ENCODE results near the gene DYNLL1. TPM values are rescaled to one million over a fixed set of nuclear protein-coding genes. Genes with fewer than 3 reads are reported as not detected.

The DYNLL1 gene
- total RNA-seq, 4 donors from 2014 or later, result 179 to 271 (median 229) TPM

GRCh38 chr12:120498870-120499515 is 3.1 kb downstream of the DYNLL1 start:
- H3K4me3 ChIP-seq, result no peak overlapping the region
- peak overlapping the region in 2 of 4 donors; percentile 95 for H3K27ac ChIP-seq
- H3K4me1 ChIP-seq, result peaks cover 0 to 32% (median 10%) of the 10 kb centered on the region in 3 donors
- H3K27me3 ChIP-seq, result no peaks in the 10 kb centered on the region
- 75 to 85% methylated on average over 2 to 3 of the region's 3 CpGs for WGBS, 2 donors (ENCODE audit: low coverage in 1 of 2)
- ATAC-seq, result no peak
- no peaks in the 10 kb centered on the region for H3K9me3 ChIP-seq
- TF ChIP-seq POLR2A (IDR thresholded peaks at IDR 0.05), result no peak
- TF ChIP-seq CTCF (IDR thresholded peaks at IDR 0.05), result no peak
- TF ChIP-seq EP300 (IDR thresholded peaks at IDR 0.05), result no peak
- TF ChIP-seq POLR2AphosphoS5 (IDR thresholded peaks at IDR 0.05), result no peak
- H3K36me3 ChIP-seq, result peaks cover 0 to 36% of the 10 kb centered on the region in 2 donors

DNA sequence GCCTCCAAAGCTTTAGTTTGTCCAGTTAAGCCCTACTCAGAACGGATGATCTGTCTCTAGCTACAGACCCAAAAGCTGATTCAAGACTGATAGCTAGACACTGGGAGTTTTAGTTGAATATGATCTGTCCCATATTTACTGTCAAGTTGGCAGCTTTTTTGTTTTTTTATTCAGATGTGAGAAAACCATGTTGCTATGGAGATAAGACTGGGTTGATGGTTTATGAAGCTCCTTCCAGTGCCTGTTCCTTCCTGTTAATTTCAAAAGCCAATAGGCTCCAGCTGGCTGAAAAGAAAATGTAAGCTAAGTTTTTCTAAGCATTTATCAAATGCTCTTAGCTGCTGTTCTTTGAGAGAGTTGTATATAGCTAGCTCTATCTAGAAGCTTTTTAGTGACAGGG is 4.7 kb downstream of the DYNLL1 start:
- Histone ChIP-seq H3K27ac (peak overlapping the region in 1 of 4 donors; percentile 24), H3K4me1 (peaks cover 0 to 21% (median 10%) of the 10 kb centered on the region in 3 donors), H3K36me3 (peaks cover 0 to 52% of the 10 kb centered on the region in 2 donors), H3K4me3 (no peak overlapping the region), H3K9me3 (no peaks in the 10 kb centered on the region), H3K27me3 (no peaks in the 10 kb centered on the region)
- TF ChIP-seq CTCF (IDR thresholded peaks at IDR 0.05), result no peak
- no peak for TF ChIP-seq POLR2A (IDR thresholded peaks at IDR 0.05)
- TF ChIP-seq EP300 (IDR thresholded peaks at IDR 0.05), result no peak
- TF ChIP-seq POLR2AphosphoS5 (IDR thresholded peaks at IDR 0.05), result no peak
- WGBS, 2 donors (ENCODE audit: low coverage in 1 of 2), result 57 to 63% methylated on average over 1 of the region's 1 CpG
- no peak for ATAC-seq

DNA sequence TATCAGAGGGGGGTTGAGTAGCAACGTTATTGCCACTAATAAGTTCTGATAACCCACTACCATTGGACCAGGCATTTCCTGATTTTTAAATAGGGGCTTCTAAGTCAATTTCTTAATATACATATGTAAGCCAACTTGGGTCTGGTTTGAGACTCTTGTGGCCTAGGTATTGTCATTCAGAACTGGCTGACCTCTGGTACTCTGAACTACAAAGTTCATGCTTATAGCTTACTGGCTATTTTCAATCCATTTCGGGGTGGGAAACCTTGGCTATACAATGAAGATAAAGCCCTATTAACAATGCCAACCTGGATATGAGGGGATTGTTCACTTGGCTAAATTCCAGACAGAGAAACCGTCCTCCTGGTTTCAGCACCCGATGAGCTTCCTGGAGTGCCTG is 8.7 kb downstream of the DYNLL1 start:
- Histone ChIP-seq H3K27me3 (no peaks in the 10 kb centered on the region), H3K9me3 (no peaks in the 10 kb centered on the region), H3K27ac (no peak overlapping the region), H3K4me1 (no peaks in the 10 kb centered on the region), H3K36me3 (peaks cover 0 to 68% of the 10 kb centered on the region in 2 donors), H3K4me3 (no peak overlapping the region)
- ATAC-seq, result no peak
- TF ChIP-seq POLR2A (IDR thresholded peaks at IDR 0.05) (no peak), EP300 (IDR thresholded peaks at IDR 0.05) (no peak), CTCF (IDR thresholded peaks at IDR 0.05) (no peak)
- 42 to 72% methylated on average over 3 of the region's 4 CpGs for WGBS, 2 donors (ENCODE audit: low coverage in 1 of 2)

GRCh38 chr12:120508537-120508936 is 12.6 kb downstream of the DYNLL1 start:
- Histone ChIP-seq H3K27ac (no peak overlapping the region), H3K27me3 (no peaks in the 10 kb centered on the region), H3K4me3 (no peak overlapping the region), H3K9me3 (no peaks in the 10 kb centered on the region), H3K36me3 (peaks cover 0 to 93% of the 10 kb centered on the region in 2 donors), H3K4me1 (no peaks in the 10 kb centered on the region)
- no peak for ATAC-seq
- TF ChIP-seq POLR2A (IDR thresholded peaks at IDR 0.05) (no peak), EP300 (IDR thresholded peaks at IDR 0.05) (no peak), CTCF (IDR thresholded peaks at IDR 0.05) (no peak), POLR2AphosphoS5 (IDR thresholded peaks at IDR 0.05) (no peak)
- WGBS, 2 donors (ENCODE audit: low coverage in 1 of 2), result 83 to 85% methylated on average over 2 to 7 of the region's 8 CpGs

GRCh38 chr12:120514002-120514401 is 18.1 kb downstream of the DYNLL1 start:
- no peaks in the 10 kb centered on the region for H3K4me1 ChIP-seq
- H3K36me3 ChIP-seq, result peaks cover 0 to 91% of the 10 kb centered on the region in 2 donors
- no peak overlapping the region for H3K27ac ChIP-seq
- ATAC-seq, result no peak
- TF ChIP-seq CTCF (IDR thresholded peaks at IDR 0.05) (no peak), EP300 (IDR thresholded peaks at IDR 0.05) (no peak), POLR2A (IDR thresholded peaks at IDR 0.05) (no peak), POLR2AphosphoS5 (IDR thresholded peaks at IDR 0.05) (no peak)
- H3K9me3 ChIP-seq, result no peaks in the 10 kb centered on the region
- 69 to 72% methylated on average over 7 of the region's 7 CpGs for WGBS, 2 donors (ENCODE audit: low coverage in 1 of 2)
- H3K4me3 ChIP-seq, result no peak overlapping the region
- H3K27me3 ChIP-seq, result no peaks in the 10 kb centered on the region

Data from gastroesophageal sphincter (tissue), 4 donors.